ENCODE results near the gene POLR1B. TPM values are rescaled to one million over a fixed set of nuclear protein-coding genes. Genes with fewer than 3 reads are reported as not detected.

The POLR1B gene
- total and polyA plus RNA-seq, 10 of the 15 experiments (the other 5 are each of a cell fraction or from before 2014, with no cell fraction given), result 13.4 to 55.8 (median 35.9) TPM

GRCh38 chr2:112518807-112519206 lies 23.5 kb upstream of the POLR1B start (continued):
- TF ChIP-seq, protein P1, sequence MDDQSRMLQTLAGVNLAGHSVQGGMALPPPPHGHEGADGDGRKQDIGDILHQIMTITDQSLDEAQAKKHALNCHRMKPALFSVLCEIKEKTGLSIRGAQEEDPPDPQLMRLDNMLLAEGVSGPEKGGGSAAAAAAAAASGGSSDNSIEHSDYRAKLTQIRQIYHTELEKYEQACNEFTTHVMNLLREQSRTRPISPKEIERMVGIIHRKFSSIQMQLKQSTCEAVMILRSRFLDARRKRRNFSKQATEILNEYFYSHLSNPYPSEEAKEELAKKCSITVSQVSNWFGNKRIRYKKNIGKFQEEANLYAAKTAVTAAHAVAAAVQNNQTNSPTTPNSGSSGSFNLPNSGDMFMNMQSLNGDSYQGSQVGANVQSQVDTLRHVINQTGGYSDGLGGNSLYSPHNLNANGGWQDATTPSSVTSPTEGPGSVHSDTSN (IDR thresholded peaks at IDR 0.05; ENCODE audit: insufficient replicate concordance, low read depth, low read length), result no peak

GRCh38 chr2:112519506-112519905 lies 22.8 kb upstream of the POLR1B start:
- FAIRE-seq (no peak), DNase-seq (ENCODE audit: low read depth, low spot score) (no peak), ATAC-seq (no peak)
- ChIA-PET RAD21 (ENCODE audit: unreplicated experiment) (no interaction called here), POLR2A (interaction anchor here (0.7 kb wide), 2 partner anchors 24 to 65 kb away, joined by 3 to 4 read pairs; partner anchors contain the start of gene CHCHD5), SMC1A (ENCODE audit: uncharacterized antibody, unreplicated experiment) (no interaction called here), CTCF (no interaction called here)
- H3K9ac ChIP-seq (ENCODE audit: control insufficient read depth, insufficient read depth, low read length), result no peak overlapping the region
- H3K4me1 ChIP-seq (ENCODE audit: control insufficient read depth, insufficient read depth, low read length), result no peaks in the 10 kb centered on the region
- H3K27ac ChIP-seq (ENCODE audit: control insufficient read depth, insufficient read depth), result no peak overlapping the region
- H3K27me3 ChIP-seq (replicated peaks in 1 of 2; ENCODE audit: control insufficient read depth in 2 of 2, insufficient read depth in 2 of 2, low read length in 1 of 2), result no peaks in the 10 kb centered on the region
- WGBS (ENCODE audit: insufficient coverage, insufficient replicate concordance, low lambda C conversion rate, missing lambda C conversion rate), result 99% methylated on average over 9 of the region's 9 CpGs
- in situ Hi-C loops (cut with MboI), result no loop called here
- peaks cover 5 to 7% of the 10 kb centered on the region in 2 experiments for H3K36me3 ChIP-seq (ENCODE audit: control insufficient read depth in 2 of 2, insufficient read depth in 2 of 2, low read length in 1 of 2)
- no peaks in the 10 kb centered on the region for H4K20me1 ChIP-seq (ENCODE audit: control insufficient read depth, insufficient read depth)
- no TSS peak for BruUV-seq (replicated peaks)
- intact Hi-C loops (cut with micrococcal nuclease; ENCODE audit: unreplicated experiment), result no loop called here
- no peak overlapping the region for H3K4me2 ChIP-seq (ENCODE audit: control insufficient read depth, insufficient read depth)
- no peaks in the 10 kb centered on the region for H3K9me3 ChIP-seq (replicated peaks; ENCODE audit: control insufficient read depth, insufficient read depth, low read length)
- no peaks in the 10 kb centered on the region for H3K79me2 ChIP-seq (ENCODE audit: control insufficient read depth, insufficient read depth, low read length)
- no peak overlapping the region for H2AFZ ChIP-seq (ENCODE audit: control insufficient read depth, low read depth, low read length)
- H3K4me3 ChIP-seq, result no peak overlapping the region
- no peak for TF ChIP-seq WRNIP1 (IDR thresholded peaks at IDR 0.05; ENCODE audit: borderline replicate concordance, low read depth, low read length)
- no peak for TF ChIP-seq SMARCA5 (IDR thresholded peaks at IDR 0.05)
- no peak for TF ChIP-seq NFIC (IDR thresholded peaks at IDR 0.05; ENCODE audit: low read depth, low read length)
- TF ChIP-seq, protein P1 (IDR thresholded peaks at IDR 0.05; ENCODE audit: insufficient replicate concordance, low read depth, low read length), result no peak
- no peak for TF ChIP-seq CEBPZ (IDR thresholded peaks at IDR 0.05; ENCODE audit: low read depth, low read length)
- TF ChIP-seq ETV6 (conservative IDR thresholded peaks at IDR 0.05 in 1 of 2, IDR thresholded peaks at IDR 0.05 in 1 of 2; ENCODE audit: borderline replicate concordance in 1 of 2, low read depth in 1 of 2), result no peak
- no peak for TF ChIP-seq ZNF217 (IDR thresholded peaks at IDR 0.05)
- TF ChIP-seq TAF1 (IDR thresholded peaks at IDR 0.05; ENCODE audit: borderline replicate concordance, low read depth, low read length), result no peak
- no peak for TF ChIP-seq ATF2 (IDR thresholded peaks at IDR 0.05; ENCODE audit: low read length)
- no peak for TF ChIP-seq REST (IDR thresholded peaks at IDR 0.05; ENCODE audit: low read depth, low read length)
- TF ChIP-seq CHD4 (IDR thresholded peaks at IDR 0.05), result no peak

Data from GM12878 (cell line).